ENCODE results near the gene IL1B.

- TF ChIP-seq POLR2A (IDR thresholded peaks at IDR 0.05; ENCODE audit: extremely low read depth, insufficient read length): no peak
- TF ChIP-seq CTCF (IDR thresholded peaks at IDR 0.05; ENCODE audit: low read depth, low read length): no peak
- TF ChIP-seq MAX (IDR thresholded peaks at IDR 0.05; ENCODE audit: low read depth, low read length): no peak
Observed at GRCh38 chr2:112849956-112850355, 13.4 kb upstream of the IL1B start.

Measured in NB4 (cell line).